NCI-H748 (cell line): ENCODE results near the gene PPP1R8.
"Not testable (repeated sequence)": the region's sequence is repeated elsewhere in the genome, so short reads cannot be mapped to it uniquely, and the experiment has no call there.

Experiments
- DNase-seq: peaks from one replicate; lab custom pipeline; 2025; ENCODE audit not compliant: unreplicated experiment; lab: John Stamatoyannopoulos, UW

Gene PPP1R8

GRCh38 chr1:27830621-27831440 lies at the start of gene PPP1R8:
PPP1R8 (plus strand) TSS chr1:27830782; CDS start chr1:27830836, 54 bp downstream.
- peak; percentile 96 for DNase-seq

DNA sequence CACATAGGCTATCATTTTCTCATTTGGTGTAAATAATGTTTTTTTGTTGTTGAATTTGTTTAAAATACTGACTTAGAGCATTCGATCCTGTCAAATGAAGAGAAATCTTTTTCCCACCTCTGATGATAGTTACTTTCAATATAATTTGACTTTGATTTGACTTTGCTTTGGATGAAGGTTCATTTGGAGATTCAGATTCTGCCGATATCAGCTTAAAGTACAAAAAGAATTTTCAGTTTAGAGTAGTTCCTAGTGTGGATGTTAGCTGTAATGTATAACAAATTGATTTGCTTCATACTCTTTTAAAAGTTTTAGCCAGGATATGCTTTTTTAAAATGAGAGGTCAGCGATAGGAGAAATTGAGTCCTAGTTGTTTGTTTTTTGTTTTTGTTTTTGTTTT lies 47.6 kb upstream of the PPP1R8 start:
- DNase-seq, result no peak

- DNase-seq, result no peak
Measured at GRCh38 chr1:27784700-27785099, 45.9 kb upstream of the PPP1R8 start.

DNA sequence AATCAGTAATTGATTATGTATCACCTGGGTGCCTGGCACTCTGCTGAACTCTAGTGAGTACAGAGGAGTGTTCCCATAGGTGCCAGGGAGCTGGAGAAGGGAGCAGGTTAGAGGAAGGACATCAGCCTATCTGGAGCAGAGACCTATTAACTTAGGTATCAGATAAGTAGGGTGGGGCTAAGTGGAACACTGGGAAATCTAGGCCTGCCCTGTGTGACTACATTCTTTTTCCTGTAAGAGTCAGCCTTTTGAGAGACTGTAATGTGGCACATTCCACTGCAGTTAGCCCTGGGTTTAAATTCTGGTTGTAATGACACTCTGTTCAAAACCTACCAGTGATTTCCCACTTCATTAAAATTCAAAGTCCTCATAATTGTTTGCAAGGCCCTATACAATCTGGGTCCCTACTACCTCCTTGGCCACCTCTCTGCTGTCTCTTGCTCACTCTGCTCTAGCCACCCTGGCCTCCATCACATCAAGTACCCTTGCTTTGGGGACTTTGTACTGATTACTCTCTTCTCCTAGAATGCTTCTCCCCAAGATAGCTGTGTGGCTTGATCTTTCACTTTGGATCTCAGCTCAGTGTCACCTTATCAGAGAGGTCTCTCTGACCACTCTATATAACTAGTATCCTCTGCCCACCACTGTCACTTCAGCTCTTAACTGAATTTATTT lies 44.7 kb upstream of the PPP1R8 start:
- no peak for DNase-seq

GRCh38 chr1:27787895-27788294 lies 42.7 kb upstream of the PPP1R8 start:
- no peak for DNase-seq

DNA sequence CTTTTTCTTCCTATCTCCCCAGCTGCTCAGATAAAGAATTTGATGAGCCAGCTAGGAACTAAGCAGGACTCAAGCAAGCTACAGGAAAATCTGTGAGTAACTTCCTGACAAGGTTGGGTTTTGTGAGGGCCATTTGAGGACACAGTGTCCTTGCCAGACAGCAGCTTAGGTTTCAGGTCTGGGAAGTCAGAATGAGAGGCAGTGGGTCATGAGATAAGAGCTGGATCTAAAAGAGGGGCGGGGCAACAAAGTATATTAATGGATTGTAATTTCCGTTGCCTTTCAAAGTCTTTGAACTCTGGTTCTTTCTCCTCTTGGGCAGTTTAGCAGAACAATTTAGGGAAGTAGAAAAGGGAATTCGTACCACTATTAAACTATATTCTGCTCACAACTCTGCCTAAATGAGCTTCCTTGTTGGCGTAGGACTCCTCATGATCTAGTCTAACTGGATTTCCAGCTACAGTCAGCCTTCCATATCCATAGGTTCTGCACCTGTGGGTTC lies 41.0 kb upstream of the PPP1R8 start:
- DNase-seq, result no peak

DNA sequence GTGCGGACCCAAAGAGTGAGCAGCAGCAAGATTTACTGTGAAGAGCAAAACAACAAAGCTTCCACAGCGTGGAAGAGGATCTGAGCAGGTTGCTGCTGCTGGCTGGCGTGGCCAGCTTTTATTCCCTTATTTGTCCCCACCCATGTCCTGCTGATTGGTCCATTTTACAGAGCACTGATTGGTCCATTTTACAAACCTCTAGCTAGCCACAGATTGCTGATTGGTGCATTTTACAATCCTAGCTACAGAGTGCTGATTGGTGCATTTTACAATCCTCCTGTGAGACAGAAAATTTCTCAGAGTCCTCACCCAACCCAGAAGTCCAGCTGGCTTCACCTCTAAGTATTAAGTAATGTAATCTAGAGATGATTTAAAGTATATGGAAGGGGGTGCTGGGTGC lies 40.3 kb upstream of the PPP1R8 start:
- DNase-seq, result not testable (repeated sequence)

GRCh38 chr1:27795601-27796000 lies 35.0 kb upstream of the PPP1R8 start:
- DNase-seq, result no peak

GRCh38 chr1:27804791-27805190 lies 25.8 kb upstream of the PPP1R8 start:
- no peak for DNase-seq

- DNase-seq, result no peak
Measured at GRCh38 chr1:27806758-27807157, 23.8 kb upstream of the PPP1R8 start.

DNA sequence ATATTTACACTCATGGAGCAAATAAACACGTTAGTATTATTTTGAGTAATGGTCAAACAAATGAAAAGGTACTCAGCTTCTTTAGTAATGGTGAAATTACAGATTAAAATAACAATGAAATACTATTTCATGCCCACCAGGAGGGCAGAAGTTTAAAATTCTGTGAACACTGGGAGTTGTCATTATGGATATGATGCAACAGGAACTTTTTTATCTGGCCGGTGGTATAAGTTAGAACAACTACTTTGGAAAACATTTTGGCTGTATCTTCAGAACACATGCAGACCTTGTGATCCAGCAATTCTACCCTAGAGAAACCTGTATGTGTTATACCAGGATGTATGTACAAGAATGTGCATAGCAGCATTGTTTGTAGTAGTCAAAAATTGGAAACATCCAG lies 23.2 kb upstream of the PPP1R8 start:
- DNase-seq, result no peak

DNA sequence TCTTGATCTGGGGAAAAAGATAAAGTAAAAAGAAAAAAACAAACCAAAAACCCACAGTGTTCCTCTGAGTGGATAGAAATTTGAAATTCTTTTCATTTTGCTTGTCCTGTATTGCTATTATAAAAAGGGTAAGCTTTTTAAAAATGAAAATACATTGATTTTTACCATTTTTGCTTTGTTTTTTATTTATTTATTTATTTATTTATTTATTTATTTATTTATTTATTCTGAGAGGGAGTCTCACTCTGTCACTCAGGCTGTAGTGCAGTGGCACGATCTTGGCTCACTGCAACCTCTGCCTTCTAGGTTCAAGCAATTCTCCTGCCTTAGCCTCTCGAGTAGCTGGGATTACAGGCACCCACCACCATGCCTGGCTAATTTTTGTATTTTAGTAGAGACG lies 22.5 kb upstream of the PPP1R8 start:
- not testable (repeated sequence) for DNase-seq

DNA sequence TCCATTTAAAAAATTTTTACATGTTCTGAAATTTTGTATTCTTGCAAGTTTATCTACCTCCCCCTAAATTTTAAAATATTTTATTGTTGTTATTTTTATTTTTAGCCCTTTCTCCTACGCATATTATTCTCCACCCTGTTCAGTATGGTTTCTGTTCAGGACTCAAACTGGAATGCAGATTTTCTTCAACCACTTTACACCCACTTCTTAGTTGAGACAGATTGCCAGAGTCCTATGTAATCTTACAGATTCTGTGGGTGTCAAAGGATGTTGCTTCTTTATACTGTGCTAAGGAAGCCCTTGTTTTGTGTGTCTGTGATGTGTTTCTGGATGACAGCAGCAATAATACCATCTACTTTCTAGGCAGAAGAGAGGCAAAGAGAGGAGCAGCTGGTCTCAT lies 20.7 kb upstream of the PPP1R8 start:
- no peak for DNase-seq

- no peak for DNase-seq
Measured at GRCh38 chr1:27811741-27812500, 18.7 kb upstream of the PPP1R8 start.

DNA sequence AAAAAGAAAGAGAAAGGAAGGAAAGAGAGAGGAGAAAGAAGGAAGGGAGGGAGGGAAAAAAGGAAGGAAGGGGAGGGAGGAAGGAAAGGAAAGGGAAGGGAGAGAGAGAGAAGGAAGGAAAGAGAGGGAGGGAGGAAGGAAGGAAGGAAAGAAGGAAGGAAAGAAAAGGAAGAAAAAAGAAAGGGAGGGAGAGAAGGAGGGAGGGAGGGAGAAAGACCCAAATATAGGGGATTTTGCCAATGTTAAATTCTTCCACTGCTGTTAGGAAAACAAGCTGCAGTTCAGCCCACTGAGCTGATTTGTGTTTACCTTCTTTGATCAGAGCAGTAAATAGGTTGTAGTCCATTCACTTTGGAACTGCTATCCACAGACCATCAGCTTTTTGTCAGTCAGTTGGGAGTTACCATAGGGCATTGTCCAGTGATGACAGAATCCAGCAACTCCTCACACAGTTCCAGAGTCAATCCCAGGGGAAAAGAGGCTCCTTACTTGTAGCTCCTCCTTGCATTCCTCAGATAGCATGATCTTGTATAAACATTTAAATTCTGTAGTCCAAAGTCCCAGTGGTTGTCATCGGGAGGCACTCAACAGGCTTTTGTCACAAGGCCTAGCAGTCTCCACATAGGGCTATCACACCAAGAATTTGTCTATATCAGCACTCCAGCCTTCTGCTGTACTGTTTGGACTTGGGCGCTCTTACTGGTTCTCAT lies 13.5 kb upstream of the PPP1R8 start:
- no peak for DNase-seq

GRCh38 chr1:27821761-27822315 lies 8.7 kb upstream of the PPP1R8 start:
- DNase-seq, result no peak

DNA sequence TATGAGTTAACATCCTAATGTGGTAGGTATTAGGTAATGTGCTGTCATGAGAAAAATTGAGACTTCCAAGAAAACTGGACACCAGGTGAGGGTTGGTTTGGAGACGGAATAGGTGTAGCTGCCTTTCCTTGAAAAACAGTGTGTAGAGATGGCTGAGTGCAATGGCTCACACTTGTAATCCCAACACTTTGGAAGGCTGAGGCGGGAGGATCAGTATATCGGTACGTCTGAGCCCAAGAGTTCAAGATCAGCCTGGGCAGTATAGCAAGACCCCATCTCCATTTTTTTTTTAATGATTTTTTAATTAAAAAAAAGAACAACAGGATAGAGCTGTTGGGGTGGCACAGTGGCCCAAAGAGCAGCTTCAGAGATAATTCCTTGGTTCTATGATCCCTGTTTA lies 6.8 kb upstream of the PPP1R8 start:
- no peak for DNase-seq

DNA sequence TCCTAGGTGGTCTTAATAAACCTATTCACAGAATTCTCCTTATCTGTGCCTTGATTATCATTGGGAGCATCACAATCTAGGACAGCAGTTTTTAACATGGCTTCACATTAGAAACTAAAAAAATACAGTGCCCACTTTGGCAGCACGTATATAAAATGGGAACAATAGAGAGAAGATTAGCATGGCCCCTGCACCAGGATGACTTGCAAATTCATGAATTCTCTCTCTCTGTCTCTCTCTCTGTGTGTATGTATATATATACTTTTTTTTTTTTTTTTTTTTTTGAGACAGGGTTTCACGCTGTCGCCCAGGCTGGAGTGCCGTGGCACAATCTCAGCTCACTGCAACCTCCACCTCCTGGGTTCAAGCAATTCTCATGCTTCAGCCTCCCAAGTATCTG lies 6.2 kb upstream of the PPP1R8 start:
- DNase-seq, result no peak

GRCh38 chr1:27829339-27829960 lies 1.1 kb upstream of the PPP1R8 start:
- DNase-seq, result not testable (repeated sequence)
